Caco-2 (cell line): Measurements from ENCODE around the gene SKIL. TPM values are rescaled to one million over a fixed set of nuclear protein-coding genes. Genes with fewer than 3 reads are reported as not detected.

Experiments used
- BruUV-seq: library from RNA; stranded (reverse); fragments of 400-500 nt; replicated peaks from 2 replicates; lab custom pipeline; 2021; lab: Mats Ljungman, UMichigan
- CTCF ChIA-PET: fragments of 300-600 bp; sonication (Branson Sonifier 250); formaldehyde crosslinking; loops from one replicate; lab custom pipeline; 2022; ENCODE audit warnings: antibody characterized with exemption; lab: Charles Lee
- POLR2A ChIA-PET: fragments of 300-600 bp; sonication (Branson Sonifier 250); formaldehyde crosslinking; loops from one replicate; lab custom pipeline; 2022; ENCODE audit warnings: antibody characterized with exemption; lab: Charles Lee
- DNase-seq, 2 experiments: peaks; one replicate each; pipeline versions ENCODE4 v3.0.0 to v3.0.0-alpha.2; 2020 to 2022
- H3K27me3 ChIP-seq: replicated peaks from 2 replicates; pipeline ENCODE4 v1.6.0; 2011; ENCODE audit warnings: low read length; ENCODE audit not compliant: control insufficient read depth, insufficient read depth
- H3K36me3 ChIP-seq: 2 replicates; pipeline ENCODE4 v1.5.1; 2011; ENCODE audit warnings: low read length; ENCODE audit not compliant: control insufficient read depth, insufficient read depth
- H3K4me1 ChIP-seq: fragments of 250-450 bp; sonication (Bioruptor Pico); 2 replicates; pipeline ENCODE4 v1.5.1; 2020; ENCODE audit warnings: mild to moderate bottlenecking
- H3K4me3 ChIP-seq: 2 replicates; pipeline ENCODE4 v1.5.1; 2011; ENCODE audit warnings: low read depth, mild to moderate bottlenecking, control low read depth, low read length
- H3K9me3 ChIP-seq: fragments of 250-450 bp; sonication (Bioruptor Pico); 2 replicates; pipeline ENCODE4 v1.5.1; 2020; ENCODE audit warnings: mild to moderate bottlenecking, moderate library complexity
- H3K27ac Mint-ChIP-seq: one replicate; pipeline ENCODE4 v1.8.0; 2022; ENCODE audit warnings: mixed read lengths; ENCODE audit not compliant: unreplicated experiment
- H3K27me3 Mint-ChIP-seq: one replicate; pipeline ENCODE4 v1.8.0; 2022; ENCODE audit warnings: mixed read lengths; ENCODE audit not compliant: insufficient read depth, unreplicated experiment
- H3K36me3 Mint-ChIP-seq: one replicate; pipeline ENCODE4 v1.8.0; 2022; ENCODE audit warnings: mild to moderate bottlenecking, mixed read lengths; ENCODE audit not compliant: insufficient read depth, unreplicated experiment
- H3K4me1 Mint-ChIP-seq: one replicate; pipeline ENCODE4 v1.8.0; 2022; ENCODE audit warnings: low read depth, mixed read lengths; ENCODE audit not compliant: unreplicated experiment
- H3K4me3 Mint-ChIP-seq: one replicate; pipeline ENCODE4 v1.8.0; 2022; ENCODE audit warnings: mild to moderate bottlenecking, moderate library complexity, mixed read lengths; ENCODE audit not compliant: unreplicated experiment
- H3K9me3 Mint-ChIP-seq: one replicate; pipeline ENCODE4 v1.8.0; 2022; ENCODE audit warnings: mixed read lengths; ENCODE audit not compliant: unreplicated experiment
- CTCF ChIP-seq, 2 experiments: fragments of 200-600 bp in 1 of 2; IDR thresholded peaks; 1 replicate in 1 of 2; 2 replicates in 1 of 2; pipeline versions ENCODE4 v1.5.1 to v1.8.0; 2011 to 2022; ENCODE audit warnings: antibody characterized with exemption in 1 of 2, control low read depth in 1 of 2, inconsistent platforms in 1 of 2, low read depth in 1 of 2, low read length in 1 of 2, mild to moderate bottlenecking in 1 of 2, moderate library complexity in 1 of 2; ENCODE audit not compliant: insufficient read depth in 1 of 2, severe bottlenecking in 1 of 2, unreplicated experiment in 1 of 2
- intact Hi-C: fragments of 100-400 bp; cut with micrococcal nuclease; formaldehyde crosslinking; loops from one replicate; pipeline ENCODE4 v1.10.0; 2022; ENCODE audit not compliant: unreplicated experiment
- total RNA-seq: library from RNA; stranded (reverse); gene quantifications from 2 replicates; pipeline ENCODE4 v1.2.3, GENCODE V29; 2022

Gene SKIL
- total RNA-seq, 1 experiment from 2014 or later: 19.6 TPM

- no peaks in the 10 kb centered on the region for H3K4me1 ChIP-seq
- Mint-ChIP-seq H3K27ac (no peak overlapping the region), H3K4me1 (no peaks in the 10 kb centered on the region), H3K27me3 (no peaks in the 10 kb centered on the region), H3K4me3 (no peak overlapping the region), H3K36me3 (peaks cover 3% of the 10 kb centered on the region), H3K9me3 (no peaks in the 10 kb centered on the region)
- H3K36me3 ChIP-seq: no peaks in the 10 kb centered on the region
- POLR2A ChIA-PET: no interaction called here
- BruUV-seq: no TSS peak
- no peak overlapping the region for H3K4me3 ChIP-seq
- intact Hi-C loops: no loop called here
- no peak for TF ChIP-seq CTCF (IDR thresholded peaks at IDR 0.05; ENCODE audit: insufficient read depth in 1 of 2, low read depth in 1 of 2, low read length in 1 of 2, severe bottlenecking in 1 of 2, unreplicated experiment in 1 of 2)
- DNase-seq: no peak
- CTCF ChIA-PET: no interaction called here
- H3K9me3 ChIP-seq: no peaks in the 10 kb centered on the region
- no peaks in the 10 kb centered on the region for H3K27me3 ChIP-seq
Observed at GRCh38 chr3:170391108-170391507, 33.6 kb downstream of the SKIL start.

DNA sequence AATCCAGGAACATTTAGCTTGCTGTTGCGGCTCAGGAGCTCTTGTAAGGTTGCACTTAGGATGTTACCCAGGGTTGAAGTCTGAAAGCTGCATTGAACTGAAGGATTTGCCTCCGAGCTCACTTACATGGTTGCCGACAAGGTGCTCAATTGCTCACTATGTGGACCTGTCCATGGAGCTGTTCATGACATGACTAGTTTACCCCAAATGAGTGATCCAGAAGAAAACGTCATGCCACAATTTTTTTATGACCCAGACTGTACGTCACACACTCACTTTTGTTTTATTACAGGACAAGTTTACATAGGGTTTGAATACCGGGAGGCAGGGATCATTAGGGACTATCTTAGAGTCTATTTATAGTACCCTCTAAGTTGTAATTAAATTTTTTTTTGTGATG, 40.2 kb downstream of the SKIL start:
- no peaks in the 10 kb centered on the region for H3K27me3 Mint-ChIP-seq
- H3K36me3 Mint-ChIP-seq: no peaks in the 10 kb centered on the region
- Histone ChIP-seq H3K4me1 (no peaks in the 10 kb centered on the region), H3K9me3 (no peaks in the 10 kb centered on the region), H3K36me3 (no peaks in the 10 kb centered on the region), H3K4me3 (no peak overlapping the region), H3K27me3 (no peaks in the 10 kb centered on the region)
- DNase-seq: no peak
- no peaks in the 10 kb centered on the region for H3K9me3 Mint-ChIP-seq
- intact Hi-C loops: no loop called here
- BruUV-seq: no TSS peak
- ChIA-PET CTCF (no interaction called here), POLR2A (no interaction called here)
- no peaks in the 10 kb centered on the region for H3K4me1 Mint-ChIP-seq
- H3K4me3 Mint-ChIP-seq: no peak overlapping the region
- no peak overlapping the region for H3K27ac Mint-ChIP-seq
- TF ChIP-seq CTCF (IDR thresholded peaks at IDR 0.05; ENCODE audit: insufficient read depth in 1 of 2, low read depth in 1 of 2, low read length in 1 of 2, severe bottlenecking in 1 of 2, unreplicated experiment in 1 of 2): no peak

GRCh38 chr3:170405101-170405500, 47.6 kb downstream of the SKIL start:
- Mint-ChIP-seq H3K27me3 (no peaks in the 10 kb centered on the region), H3K27ac (no peak overlapping the region), H3K9me3 (no peaks in the 10 kb centered on the region), H3K4me1 (no peaks in the 10 kb centered on the region), H3K4me3 (no peak overlapping the region), H3K36me3 (no peaks in the 10 kb centered on the region)
- TF ChIP-seq CTCF (IDR thresholded peaks at IDR 0.05; ENCODE audit: insufficient read depth in 1 of 2, low read depth in 1 of 2, low read length in 1 of 2, severe bottlenecking in 1 of 2, unreplicated experiment in 1 of 2): no peak
- H3K9me3 ChIP-seq: no peaks in the 10 kb centered on the region
- POLR2A ChIA-PET: no interaction called here
- CTCF ChIA-PET: no interaction called here
- DNase-seq: no peak
- no peaks in the 10 kb centered on the region for H3K36me3 ChIP-seq
- no TSS peak for BruUV-seq
- H3K4me1 ChIP-seq: no peaks in the 10 kb centered on the region
- H3K27me3 ChIP-seq: no peaks in the 10 kb centered on the region
- H3K4me3 ChIP-seq: no peak overlapping the region
- intact Hi-C loops: no loop called here
